GM23338 (cell line): ENCODE results near the gene PFKFB2. TPM values are rescaled to one million over a fixed set of nuclear protein-coding genes. Genes with fewer than 3 reads are reported as not detected.

Experiments
- ATAC-seq: fragments of 200-7000 bp; cut with Tn5 transposase; 3 replicates; pipeline ENCODE4 v1.9.1; 2020
- DNase-seq: peaks from one replicate; pipeline ENCODE4 v3.0.0-alpha.2; 2015; ENCODE audit warnings: low spot score
- H2AFZ ChIP-seq: fragments of 200-600 bp; sonication (generic); 2 replicates; pipeline ENCODE4 v1.8.0; 2016; ENCODE audit warnings: antibody characterized with exemption, mild to moderate bottlenecking, moderate library complexity
- H3F3A ChIP-seq: fragments of 200-600 bp; sonication (generic); replicated peaks from 2 replicates; pipeline ENCODE4 v1.8.0; 2017; ENCODE audit warnings: antibody characterized with exemption, mixed run types, low read depth
- H3K27ac ChIP-seq: fragments of 200-600 bp; sonication (generic); 2 replicates; pipeline ENCODE4 v1.6.1; 2016; ENCODE audit warnings: low read depth
- H3K27me3 ChIP-seq: fragments of 200-600 bp; sonication (generic); 2 replicates; pipeline ENCODE4 v1.8.0; 2016; ENCODE audit warnings: mild to moderate bottlenecking, mixed run types, moderate library complexity; ENCODE audit not compliant: insufficient read depth
- H3K36me3 ChIP-seq: fragments of 200-600 bp; sonication (generic); 2 replicates; pipeline ENCODE4 v1.8.0; 2016; ENCODE audit warnings: mild to moderate bottlenecking; ENCODE audit not compliant: insufficient read depth
- H3K4me1 ChIP-seq: fragments of 200-600 bp; sonication (generic); 2 replicates; pipeline ENCODE4 v1.8.0; 2016; ENCODE audit warnings: mild to moderate bottlenecking, moderate library complexity; ENCODE audit not compliant: insufficient read depth
- H3K4me2 ChIP-seq: fragments of 200-600 bp; sonication (generic); 2 replicates; pipeline ENCODE4 v1.7.1; 2017; ENCODE audit warnings: mixed run types
- H3K4me3 ChIP-seq: fragments of 200-600 bp; sonication (generic); 2 replicates; pipeline ENCODE4 v1.6.1; 2016; ENCODE audit warnings: mixed run types
- H3K79me2 ChIP-seq: fragments of 200-600 bp; sonication (generic); replicated peaks from 2 replicates; pipeline ENCODE4 v1.8.0; 2017; ENCODE audit warnings: mild to moderate bottlenecking; ENCODE audit not compliant: insufficient read depth
- H3K9me2 ChIP-seq: fragments of 200-600 bp; sonication (generic); 2 replicates; pipeline ENCODE4 v1.8.0; 2017; ENCODE audit not compliant: insufficient read depth
- H4K20me1 ChIP-seq: fragments of 200-600 bp; sonication (generic); replicated peaks from 2 replicates; pipeline ENCODE4 v1.8.0; 2017; ENCODE audit warnings: mild to moderate bottlenecking; ENCODE audit not compliant: insufficient read depth
- H3K27ac Mint-ChIP-seq: 2 replicates; pipeline ENCODE4 v1.8.0; 2020; ENCODE audit warnings: inconsistent platforms, mild to moderate bottlenecking, moderate library complexity, mixed read lengths
- H3K27me3 Mint-ChIP-seq: 3 replicates; pipeline ENCODE4 v1.8.0; 2022; ENCODE audit warnings: low read depth, mild to moderate bottlenecking, moderate library complexity, mixed read lengths, inconsistent platforms; ENCODE audit not compliant: insufficient read depth, poor library complexity
- H3K36me3 Mint-ChIP-seq: 3 replicates; pipeline ENCODE4 v1.8.0; 2021; ENCODE audit warnings: low read depth, mild to moderate bottlenecking, inconsistent platforms, moderate library complexity, mixed read lengths
- H3K4me1 Mint-ChIP-seq: 3 replicates; pipeline ENCODE4 v1.8.0; 2020; ENCODE audit warnings: mild to moderate bottlenecking, inconsistent platforms, mixed read lengths
- H3K4me3 Mint-ChIP-seq: 3 replicates; pipeline ENCODE4 v1.8.0; 2021; ENCODE audit warnings: moderate library complexity, mild to moderate bottlenecking, inconsistent platforms, mixed read lengths
- H3K9me3 Mint-ChIP-seq: 3 replicates; pipeline ENCODE4 v1.8.0; 2020; ENCODE audit warnings: moderate library complexity, mild to moderate bottlenecking, inconsistent platforms, mixed read lengths
- CREB1 ChIP-seq: fragments of 250-450 bp; sonication (Bioruptor Pico); IDR thresholded peaks from 2 replicates; pipeline ENCODE4 v1.5.0; 2020; ENCODE audit warnings: low read depth, mild to moderate bottlenecking, moderate library complexity
- ETS1 ChIP-seq: IDR thresholded peaks from 2 replicates; pipeline ENCODE4 v1.6.1; 2016; ENCODE audit warnings: antibody characterized with exemption
- EZH2 ChIP-seq: fragments of 200-600 bp; sonication (generic); IDR thresholded peaks from one replicate; pipeline ENCODE4 v1.8.0; 2017; ENCODE audit warnings: antibody characterized with exemption, mild to moderate bottlenecking, low read depth; ENCODE audit not compliant: unreplicated experiment
- EZH2phosphoT487 ChIP-seq: fragments of 200-600 bp; sonication (generic); IDR thresholded peaks from one replicate; pipeline ENCODE4 v1.8.1; 2018; ENCODE audit warnings: antibody characterized with exemption; ENCODE audit not compliant: unreplicated experiment
- JUNB ChIP-seq: IDR thresholded peaks from one replicate; pipeline ENCODE4 v1.6.1; 2016; ENCODE audit warnings: antibody characterized with exemption; ENCODE audit not compliant: unreplicated experiment
- NANOG ChIP-seq: IDR thresholded peaks from 2 replicates; pipeline ENCODE4 v1.6.1; 2016; ENCODE audit warnings: antibody characterized with exemption, borderline replicate concordance
- POLR2AphosphoS5 ChIP-seq: IDR thresholded peaks from 2 replicates; pipeline ENCODE4 v1.6.1; 2016; ENCODE audit warnings: antibody characterized with exemption, low read depth
- STAT1 ChIP-seq: IDR thresholded peaks from one replicate; pipeline ENCODE4 v1.6.1; 2016; ENCODE audit warnings: antibody characterized with exemption; ENCODE audit not compliant: unreplicated experiment
- ZNF114 ChIP-seq: fragments of 250-450 bp; sonication (Bioruptor Pico); IDR thresholded peaks from 2 replicates; pipeline ENCODE4 v1.5.0; 2020; ENCODE audit warnings: mild to moderate bottlenecking, moderate library complexity
- ZNF331 ChIP-seq: fragments of 250-450 bp; sonication (Bioruptor Pico); IDR thresholded peaks from 2 replicates; pipeline ENCODE4 v1.5.0; 2020; ENCODE audit warnings: low read depth, mild to moderate bottlenecking, moderate library complexity
- polyA plus RNA-seq: library from polyadenylated mRNA; unstranded; fragments of >200 nt; fragmentation: Nextera tagmentation; extraction: Ambion mirVana; gene quantifications from 2 replicates; pipeline ENCODE4 v1.2.1, GENCODE V29; 2016
- total RNA-seq: library from RNA; depleted of rRNA; stranded (reverse); fragments of >200 nt; shearing (Covaris generic); gene quantifications from 2 replicates; pipeline ENCODE4 v1.2.3, GENCODE V29; 2014
- TF ChIP-seq, protein P1 (sequence below): fragments of 250-450 bp; sonication (Bioruptor Pico); IDR thresholded peaks from 2 replicates; pipeline ENCODE4 v1.5.0; 2020; ENCODE audit warnings: mild to moderate bottlenecking, moderate library complexity
- TF ChIP-seq, protein P2 (sequence below): IDR thresholded peaks from one replicate; pipeline ENCODE4 v1.6.1; 2018; ENCODE audit warnings: antibody characterized with exemption; ENCODE audit not compliant: unreplicated experiment
- TF ChIP-seq, protein P3 (sequence below), 2 experiments: fragments of 200-600 bp in 1 of 2; sonication (generic) in 1 of 2; conservative IDR thresholded peaks; 2 replicates each; pipeline versions ENCODE4 v1.5.1 to v1.6.1; 2016 to 2017; ENCODE audit warnings: antibody characterized with exemption in 2 of 2, low read depth in 2 of 2, mild to moderate bottlenecking in 2 of 2, moderate library complexity in 1 of 2

PFKFB2 gene
- total and polyA plus RNA-seq, 2 experiments from 2014 or later = 4.9 to 14.8 TPM

DNA sequence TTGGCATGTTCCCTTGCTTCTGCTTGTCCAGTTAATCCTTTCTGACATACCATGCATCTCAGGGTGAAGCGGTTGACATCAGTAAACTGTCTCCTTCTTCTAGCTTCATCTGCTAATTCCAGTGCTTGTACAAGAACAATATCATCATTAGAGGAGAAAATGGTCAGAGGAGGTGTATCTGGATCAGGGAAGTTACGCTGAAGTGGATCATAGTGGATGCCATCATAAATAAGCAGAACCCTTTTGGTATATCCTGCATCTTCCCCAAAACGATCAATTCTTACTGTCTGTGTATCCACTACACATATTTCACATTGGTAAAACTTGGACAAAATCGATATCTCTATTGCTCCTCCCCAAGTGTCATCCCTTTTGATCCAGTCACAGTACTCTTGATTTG lies 4.0 kb upstream of the PFKFB2 start:
- TF ChIP-seq JUNB = no peak
- TF ChIP-seq EZH2phosphoT487 = no peak
- TF ChIP-seq, protein P1, sequence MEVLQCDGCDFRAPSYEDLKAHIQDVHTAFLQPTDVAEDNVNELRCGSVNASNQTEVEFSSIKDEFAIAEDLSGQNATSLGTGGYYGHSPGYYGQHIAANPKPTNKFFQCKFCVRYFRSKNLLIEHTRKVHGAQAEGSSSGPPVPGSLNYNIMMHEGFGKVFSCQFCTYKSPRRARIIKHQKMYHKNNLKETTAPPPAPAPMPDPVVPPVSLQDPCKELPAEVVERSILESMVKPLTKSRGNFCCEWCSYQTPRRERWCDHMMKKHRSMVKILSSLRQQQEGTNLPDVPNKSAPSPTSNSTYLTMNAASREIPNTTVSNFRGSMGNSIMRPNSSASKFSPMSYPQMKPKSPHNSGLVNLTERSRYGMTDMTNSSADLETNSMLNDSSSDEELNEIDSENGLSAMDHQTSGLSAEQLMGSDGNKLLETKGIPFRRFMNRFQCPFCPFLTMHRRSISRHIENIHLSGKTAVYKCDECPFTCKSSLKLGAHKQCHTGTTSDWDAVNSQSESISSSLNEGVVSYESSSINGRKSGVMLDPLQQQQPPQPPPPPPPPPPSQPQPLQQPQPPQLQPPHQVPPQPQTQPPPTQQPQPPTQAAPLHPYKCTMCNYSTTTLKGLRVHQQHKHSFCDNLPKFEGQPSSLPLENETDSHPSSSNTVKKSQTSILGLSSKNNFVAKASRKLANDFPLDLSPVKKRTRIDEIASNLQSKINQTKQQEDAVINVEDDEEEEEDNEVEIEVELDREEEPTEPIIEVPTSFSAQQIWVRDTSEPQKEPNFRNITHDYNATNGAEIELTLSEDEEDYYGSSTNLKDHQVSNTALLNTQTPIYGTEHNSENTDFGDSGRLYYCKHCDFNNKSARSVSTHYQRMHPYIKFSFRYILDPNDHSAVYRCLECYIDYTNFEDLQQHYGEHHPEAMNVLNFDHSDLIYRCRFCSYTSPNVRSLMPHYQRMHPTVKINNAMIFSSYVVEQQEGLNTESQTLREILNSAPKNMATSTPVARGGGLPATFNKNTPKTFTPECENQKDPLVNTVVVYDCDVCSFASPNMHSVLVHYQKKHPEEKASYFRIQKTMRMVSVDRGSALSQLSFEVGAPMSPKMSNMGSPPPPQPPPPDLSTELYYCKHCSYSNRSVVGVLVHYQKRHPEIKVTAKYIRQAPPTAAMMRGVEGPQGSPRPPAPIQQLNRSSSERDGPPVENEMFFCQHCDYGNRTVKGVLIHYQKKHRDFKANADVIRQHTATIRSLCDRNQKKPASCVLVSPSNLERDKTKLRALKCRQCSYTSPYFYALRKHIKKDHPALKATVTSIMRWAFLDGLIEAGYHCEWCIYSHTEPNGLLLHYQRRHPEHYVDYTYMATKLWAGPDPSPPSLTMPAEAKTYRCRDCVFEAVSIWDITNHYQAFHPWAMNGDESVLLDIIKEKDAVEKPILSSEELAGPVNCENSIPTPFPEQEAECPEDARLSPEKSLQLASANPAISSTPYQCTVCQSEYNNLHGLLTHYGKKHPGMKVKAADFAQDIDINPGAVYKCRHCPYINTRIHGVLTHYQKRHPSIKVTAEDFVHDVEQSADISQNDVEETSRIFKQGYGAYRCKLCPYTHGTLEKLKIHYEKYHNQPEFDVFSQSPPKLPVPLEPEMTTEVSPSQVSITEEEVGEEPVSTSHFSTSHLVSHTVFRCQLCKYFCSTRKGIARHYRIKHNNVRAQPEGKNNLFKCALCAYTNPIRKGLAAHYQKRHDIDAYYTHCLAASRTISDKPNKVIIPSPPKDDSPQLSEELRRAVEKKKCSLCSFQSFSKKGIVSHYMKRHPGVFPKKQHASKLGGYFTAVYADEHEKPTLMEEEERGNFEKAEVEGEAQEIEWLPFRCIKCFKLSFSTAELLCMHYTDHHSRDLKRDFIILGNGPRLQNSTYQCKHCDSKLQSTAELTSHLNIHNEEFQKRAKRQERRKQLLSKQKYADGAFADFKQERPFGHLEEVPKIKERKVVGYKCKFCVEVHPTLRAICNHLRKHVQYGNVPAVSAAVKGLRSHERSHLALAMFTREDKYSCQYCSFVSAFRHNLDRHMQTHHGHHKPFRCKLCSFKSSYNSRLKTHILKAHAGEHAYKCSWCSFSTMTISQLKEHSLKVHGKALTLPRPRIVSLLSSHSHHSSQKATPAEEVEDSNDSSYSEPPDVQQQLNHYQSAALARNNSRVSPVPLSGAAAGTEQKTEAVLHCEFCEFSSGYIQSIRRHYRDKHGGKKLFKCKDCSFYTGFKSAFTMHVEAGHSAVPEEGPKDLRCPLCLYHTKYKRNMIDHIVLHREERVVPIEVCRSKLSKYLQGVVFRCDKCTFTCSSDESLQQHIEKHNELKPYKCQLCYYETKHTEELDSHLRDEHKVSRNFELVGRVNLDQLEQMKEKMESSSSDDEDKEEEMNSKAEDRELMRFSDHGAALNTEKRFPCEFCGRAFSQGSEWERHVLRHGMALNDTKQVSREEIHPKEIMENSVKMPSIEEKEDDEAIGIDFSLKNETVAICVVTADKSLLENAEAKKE (CRISPR knock-in tag) = no peak
- TF ChIP-seq ETS1 = no peak
- TF ChIP-seq EZH2 = no peak
- TF ChIP-seq CREB1 (CRISPR knock-in tag) = no peak
- TF ChIP-seq, protein P2, sequence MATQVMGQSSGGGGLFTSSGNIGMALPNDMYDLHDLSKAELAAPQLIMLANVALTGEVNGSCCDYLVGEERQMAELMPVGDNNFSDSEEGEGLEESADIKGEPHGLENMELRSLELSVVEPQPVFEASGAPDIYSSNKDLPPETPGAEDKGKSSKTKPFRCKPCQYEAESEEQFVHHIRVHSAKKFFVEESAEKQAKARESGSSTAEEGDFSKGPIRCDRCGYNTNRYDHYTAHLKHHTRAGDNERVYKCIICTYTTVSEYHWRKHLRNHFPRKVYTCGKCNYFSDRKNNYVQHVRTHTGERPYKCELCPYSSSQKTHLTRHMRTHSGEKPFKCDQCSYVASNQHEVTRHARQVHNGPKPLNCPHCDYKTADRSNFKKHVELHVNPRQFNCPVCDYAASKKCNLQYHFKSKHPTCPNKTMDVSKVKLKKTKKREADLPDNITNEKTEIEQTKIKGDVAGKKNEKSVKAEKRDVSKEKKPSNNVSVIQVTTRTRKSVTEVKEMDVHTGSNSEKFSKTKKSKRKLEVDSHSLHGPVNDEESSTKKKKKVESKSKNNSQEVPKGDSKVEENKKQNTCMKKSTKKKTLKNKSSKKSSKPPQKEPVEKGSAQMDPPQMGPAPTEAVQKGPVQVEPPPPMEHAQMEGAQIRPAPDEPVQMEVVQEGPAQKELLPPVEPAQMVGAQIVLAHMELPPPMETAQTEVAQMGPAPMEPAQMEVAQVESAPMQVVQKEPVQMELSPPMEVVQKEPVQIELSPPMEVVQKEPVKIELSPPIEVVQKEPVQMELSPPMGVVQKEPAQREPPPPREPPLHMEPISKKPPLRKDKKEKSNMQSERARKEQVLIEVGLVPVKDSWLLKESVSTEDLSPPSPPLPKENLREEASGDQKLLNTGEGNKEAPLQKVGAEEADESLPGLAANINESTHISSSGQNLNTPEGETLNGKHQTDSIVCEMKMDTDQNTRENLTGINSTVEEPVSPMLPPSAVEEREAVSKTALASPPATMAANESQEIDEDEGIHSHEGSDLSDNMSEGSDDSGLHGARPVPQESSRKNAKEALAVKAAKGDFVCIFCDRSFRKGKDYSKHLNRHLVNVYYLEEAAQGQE = no peak
- TF ChIP-seq, protein P3, sequence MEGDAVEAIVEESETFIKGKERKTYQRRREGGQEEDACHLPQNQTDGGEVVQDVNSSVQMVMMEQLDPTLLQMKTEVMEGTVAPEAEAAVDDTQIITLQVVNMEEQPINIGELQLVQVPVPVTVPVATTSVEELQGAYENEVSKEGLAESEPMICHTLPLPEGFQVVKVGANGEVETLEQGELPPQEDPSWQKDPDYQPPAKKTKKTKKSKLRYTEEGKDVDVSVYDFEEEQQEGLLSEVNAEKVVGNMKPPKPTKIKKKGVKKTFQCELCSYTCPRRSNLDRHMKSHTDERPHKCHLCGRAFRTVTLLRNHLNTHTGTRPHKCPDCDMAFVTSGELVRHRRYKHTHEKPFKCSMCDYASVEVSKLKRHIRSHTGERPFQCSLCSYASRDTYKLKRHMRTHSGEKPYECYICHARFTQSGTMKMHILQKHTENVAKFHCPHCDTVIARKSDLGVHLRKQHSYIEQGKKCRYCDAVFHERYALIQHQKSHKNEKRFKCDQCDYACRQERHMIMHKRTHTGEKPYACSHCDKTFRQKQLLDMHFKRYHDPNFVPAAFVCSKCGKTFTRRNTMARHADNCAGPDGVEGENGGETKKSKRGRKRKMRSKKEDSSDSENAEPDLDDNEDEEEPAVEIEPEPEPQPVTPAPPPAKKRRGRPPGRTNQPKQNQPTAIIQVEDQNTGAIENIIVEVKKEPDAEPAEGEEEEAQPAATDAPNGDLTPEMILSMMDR (conservative IDR thresholded peaks at IDR 0.05; ENCODE audit: low read depth in 2 of 2) = no peak
- no peak for TF ChIP-seq ZNF331
- TF ChIP-seq NANOG = no peak
- no peak for TF ChIP-seq STAT1
- no peak for TF ChIP-seq POLR2AphosphoS5
- TF ChIP-seq ZNF114 (CRISPR knock-in tag) = no peak
- H3K4me1 ChIP-seq = peaks cover 19% of the 10 kb centered on the region; the same call in 1 of the 2 replicates

More for the DNA sequence above, 4.0 kb upstream of the PFKFB2 start:
- Histone ChIP-seq H3K36me3 (peaks cover 9% of the 10 kb centered on the region; the same call in 1 of the 2 replicates), H2AFZ (no peak overlapping the region), H3K79me2 (peaks cover 61% of the 10 kb centered on the region), H3K27me3 (no peaks in the 10 kb centered on the region), H3K4me2 (no peak overlapping the region), H3K27ac (no peak overlapping the region), H3F3A (no peaks in the 10 kb centered on the region), H4K20me1 (peaks cover 15% of the 10 kb centered on the region; the same call in 1 of the 2 replicates), H3K4me3 (peak overlapping the region; percentile 72), H3K9me2 (no peaks in the 10 kb centered on the region)
- peaks cover 42% of the 10 kb centered on the region for H3K4me1 Mint-ChIP-seq
- DNase-seq (no peak), ATAC-seq (no peak)
- H3K36me3 Mint-ChIP-seq = peaks cover 28% of the 10 kb centered on the region
- peaks cover 5% of the 10 kb centered on the region for H3K27me3 Mint-ChIP-seq
- H3K27ac Mint-ChIP-seq = no peak overlapping the region
- no peaks in the 10 kb centered on the region; the same call in 2 of the 3 replicates for H3K9me3 Mint-ChIP-seq
- peak overlapping the region; percentile 99; the same call in 2 of the 3 replicates for H3K4me3 Mint-ChIP-seq
